SK-N-MC (cell line): ENCODE results near the gene COMMD1.

Experiments used
- DNase-seq: peaks from one replicate; pipeline ENCODE4 v3.0.0-alpha.2; 2011; ENCODE audit warnings: low read depth, low spot score
- H3K27ac ChIP-seq: fragments of 200-600 bp; sonication (generic); 2 replicates; pipeline ENCODE4 v1.5.1; 2016; ENCODE audit warnings: mixed run types
- H3K36me3 ChIP-seq: fragments of 200-600 bp; sonication (generic); 2 replicates; pipeline ENCODE4 v1.6.1; 2017; ENCODE audit warnings: antibody characterized with exemption, low read length, mixed read lengths; ENCODE audit not compliant: insufficient read depth
- H3K4me3 ChIP-seq: fragments of 200-600 bp; sonication (generic); 2 replicates; pipeline ENCODE4 v1.5.1; 2016
- H3K9ac ChIP-seq: fragments of 200-600 bp; sonication (generic); 2 replicates; pipeline ENCODE4 v1.8.0; 2017; ENCODE audit warnings: mixed run types, mixed read lengths; ENCODE audit not compliant: insufficient read length
- H3K9me3 ChIP-seq: fragments of 200-600 bp; sonication (generic); 2 replicates; pipeline ENCODE4 v1.6.1; 2017; ENCODE audit warnings: low read depth, mild to moderate bottlenecking, antibody characterized with exemption, low read length, moderate library complexity, mixed read lengths
- EZH2 ChIP-seq: fragments of 200-600 bp; sonication (generic); IDR thresholded peaks from one replicate; pipeline ENCODE4 v1.6.1; 2017; ENCODE audit warnings: antibody characterized with exemption
- FOXP2 ChIP-seq: optimal IDR thresholded peaks from 2 replicates; pipeline ENCODE3; 2011; ENCODE audit warnings: mild to moderate bottlenecking, moderate library complexity; ENCODE audit not compliant: insufficient read depth; ENCODE audit errors: extremely low read length, control extremely low read depth
- POLR2AphosphoS5 ChIP-seq: IDR thresholded peaks from 2 replicates; pipeline ENCODE4 v1.6.1; 2012; ENCODE audit warnings: mild to moderate bottlenecking, low read depth, low read length, borderline replicate concordance

The COMMD1 gene

DNA sequence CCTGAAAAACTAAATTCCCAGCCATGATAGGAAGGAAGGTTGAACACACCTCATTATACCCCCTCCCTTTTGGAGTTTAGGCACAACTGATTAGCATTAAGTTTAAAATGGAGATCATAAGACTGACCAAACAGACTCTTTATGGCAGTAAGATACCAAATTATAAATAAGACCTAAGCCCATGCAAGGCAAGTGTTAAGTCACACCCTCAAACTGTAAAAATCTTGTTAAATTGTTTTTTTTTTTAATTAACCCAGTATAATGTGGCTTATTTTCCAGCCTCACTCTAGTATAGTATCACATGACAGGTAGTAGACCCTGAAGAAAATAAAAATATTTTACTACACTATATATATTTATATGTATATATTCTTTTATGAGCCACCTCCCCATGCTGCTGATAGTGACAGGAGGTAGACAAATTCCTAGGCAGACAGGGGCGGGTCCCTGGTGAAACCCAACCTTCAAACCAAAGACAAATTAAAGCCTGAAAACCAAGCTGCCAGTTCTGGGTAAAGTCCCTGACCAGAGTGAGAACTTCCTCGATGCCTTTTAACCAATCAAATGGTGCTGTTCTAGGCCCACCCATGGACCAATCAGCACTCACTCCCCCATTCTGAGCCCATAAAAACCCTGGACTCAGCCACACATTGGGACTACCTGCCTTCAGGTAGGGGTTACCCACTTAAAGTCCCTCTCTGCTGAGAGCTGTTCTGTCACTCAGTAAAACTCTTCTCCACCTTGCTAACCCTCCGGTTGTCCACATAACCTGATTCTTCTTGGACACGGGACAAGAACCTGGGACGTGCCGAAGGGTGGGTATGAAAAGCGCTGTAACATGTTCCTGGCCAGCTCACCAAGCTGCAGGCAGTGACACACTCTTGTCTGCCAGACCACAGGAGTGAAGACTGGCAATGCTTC is 166.5 kb downstream of the COMMD1 start:
- H3K9ac ChIP-seq, result no peak overlapping the region
- no peak overlapping the region for H3K4me3 ChIP-seq
- H3K36me3 ChIP-seq, result no peaks in the 10 kb centered on the region
- no peak overlapping the region for H3K27ac ChIP-seq
- TF ChIP-seq FOXP2, result no peak
- no peak for TF ChIP-seq EZH2
- no peak for TF ChIP-seq POLR2AphosphoS5
- no peaks in the 10 kb centered on the region for H3K9me3 ChIP-seq
- DNase-seq, result no peak

DNA sequence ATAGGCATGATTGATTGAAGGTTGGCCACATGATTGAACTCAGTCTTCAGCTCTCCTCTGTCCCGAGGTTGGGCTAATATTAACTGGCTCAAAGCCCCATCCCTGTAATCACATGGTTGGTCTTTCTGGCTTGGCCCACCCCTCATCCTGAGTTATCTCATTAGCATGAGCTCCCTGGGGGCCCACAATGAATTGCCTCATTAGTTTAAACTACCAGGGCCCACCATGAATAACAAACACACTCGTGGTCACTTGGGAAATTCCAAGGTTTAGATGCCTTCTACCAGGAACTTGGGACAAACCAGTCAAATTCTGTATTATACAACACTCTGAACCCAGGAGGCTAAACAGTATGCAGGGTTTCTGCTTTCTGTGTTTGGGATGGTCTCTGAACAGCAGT is 168.8 kb downstream of the COMMD1 start:
- TF ChIP-seq POLR2AphosphoS5 (no peak), EZH2 (no peak), FOXP2 (no peak)
- H3K4me3 ChIP-seq, result no peak overlapping the region
- no peak for DNase-seq
- H3K9ac ChIP-seq, result no peak overlapping the region
- H3K9me3 ChIP-seq, result no peaks in the 10 kb centered on the region
- no peaks in the 10 kb centered on the region for H3K36me3 ChIP-seq
- H3K27ac ChIP-seq, result no peak overlapping the region

DNA sequence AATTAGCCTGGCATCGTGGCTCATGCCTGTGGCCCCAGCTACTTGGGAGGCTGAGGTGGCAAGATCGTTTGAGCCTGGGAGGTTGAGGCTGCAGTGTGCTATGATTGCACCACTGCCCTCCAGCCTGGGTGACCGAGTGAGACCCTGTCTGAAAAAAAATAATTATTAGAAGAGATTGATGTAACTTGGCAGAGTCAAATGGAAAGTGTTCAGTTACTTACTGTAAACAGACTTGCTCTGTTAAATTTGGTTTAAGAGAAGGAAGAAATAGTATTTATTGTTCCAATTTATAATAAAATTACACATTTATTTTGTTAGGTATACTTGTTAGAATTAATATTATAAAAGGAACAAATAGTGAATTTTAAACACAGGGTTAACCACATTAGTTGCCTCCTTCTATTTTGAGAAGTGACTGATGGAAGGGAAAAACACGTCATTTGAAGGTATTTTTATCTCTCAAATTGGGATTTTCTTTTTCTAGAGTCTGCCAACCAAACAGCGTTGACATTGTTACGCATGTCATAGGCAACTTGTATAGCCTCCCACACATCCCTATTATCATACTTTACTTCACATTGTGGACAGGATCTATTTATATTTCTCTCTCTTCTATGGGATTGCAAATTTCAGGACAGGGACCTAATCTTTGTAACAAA is 171.6 kb downstream of the COMMD1 start:
- TF ChIP-seq EZH2 (no peak), FOXP2 (no peak), POLR2AphosphoS5 (no peak)
- Histone ChIP-seq H3K4me3 (no peak overlapping the region), H3K27ac (no peak overlapping the region), H3K9ac (no peak overlapping the region), H3K36me3 (no peaks in the 10 kb centered on the region), H3K9me3 (no peaks in the 10 kb centered on the region)
- DNase-seq, result no peak

DNA sequence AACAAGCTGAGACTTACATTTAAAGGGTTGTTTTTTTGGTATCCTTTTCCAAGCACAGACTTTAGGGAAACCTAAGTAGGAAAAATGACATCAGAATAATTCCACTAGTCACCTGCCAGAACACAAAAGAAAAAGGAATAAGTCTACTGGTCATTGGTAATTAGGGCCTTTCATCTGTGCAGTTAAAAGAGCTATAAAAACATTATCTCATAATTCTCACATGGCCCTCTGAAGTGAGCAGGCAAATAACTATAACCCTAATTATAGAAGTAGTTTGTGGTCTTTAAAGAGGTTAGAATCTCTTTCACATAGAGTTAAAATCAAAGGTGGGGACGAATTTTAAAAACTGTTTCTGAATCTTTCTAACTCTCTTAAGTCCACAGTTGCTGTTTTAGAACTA is 179.3 kb downstream of the COMMD1 start:
- Histone ChIP-seq H3K9me3 (no peaks in the 10 kb centered on the region), H3K4me3 (no peak overlapping the region), H3K9ac (no peak overlapping the region), H3K36me3 (no peaks in the 10 kb centered on the region), H3K27ac (no peak overlapping the region)
- TF ChIP-seq POLR2AphosphoS5, result no peak
- no peak for TF ChIP-seq EZH2
- no peak for TF ChIP-seq FOXP2
- no peak for DNase-seq

DNA sequence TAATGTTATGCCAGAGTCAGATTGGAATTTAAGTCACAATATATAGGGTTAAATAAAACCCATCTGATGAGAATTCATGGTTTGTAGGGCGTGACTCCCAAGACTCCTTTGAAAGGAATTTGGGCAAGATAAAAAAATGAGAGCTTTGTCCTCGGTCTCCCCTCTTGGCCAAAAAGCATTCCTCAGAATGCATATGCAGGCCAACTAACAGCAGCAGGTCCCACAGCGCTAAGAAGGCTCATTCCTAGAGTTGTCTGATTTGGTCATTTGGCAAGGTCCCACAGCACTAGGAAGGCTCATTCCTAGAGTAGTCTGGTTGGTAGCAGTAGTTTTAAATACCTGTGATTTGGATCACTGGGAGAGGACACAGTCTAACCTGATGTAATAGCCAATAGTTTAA is 184.2 kb downstream of the COMMD1 start:
- Histone ChIP-seq H3K9ac (no peak overlapping the region), H3K36me3 (no peaks in the 10 kb centered on the region), H3K27ac (no peak overlapping the region), H3K9me3 (no peaks in the 10 kb centered on the region), H3K4me3 (no peak overlapping the region)
- DNase-seq, result no peak
- TF ChIP-seq FOXP2 (no peak), EZH2 (no peak), POLR2AphosphoS5 (no peak)

DNA sequence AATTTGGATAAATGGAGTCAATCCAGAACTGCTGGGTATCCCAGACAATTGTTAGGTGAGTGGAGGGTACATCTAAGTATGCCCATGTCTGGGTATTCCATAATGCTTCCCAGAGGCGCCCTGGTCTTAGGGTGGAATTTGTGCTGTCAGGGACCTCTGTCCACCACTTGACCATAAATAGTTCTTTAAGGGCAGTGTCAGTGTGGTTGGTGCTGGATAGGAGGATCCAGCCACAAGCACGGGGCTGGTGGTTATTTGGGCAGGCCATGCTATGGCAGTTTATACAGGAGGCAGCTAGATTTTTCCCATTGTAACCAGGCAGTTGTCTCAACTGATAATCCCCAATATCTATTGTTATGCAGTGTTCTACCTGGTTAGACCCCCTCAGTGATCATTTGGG is 186.0 kb downstream of the COMMD1 start:
- TF ChIP-seq POLR2AphosphoS5 (no peak), EZH2 (no peak), FOXP2 (no peak)
- no peak overlapping the region for H3K27ac ChIP-seq
- H3K9me3 ChIP-seq, result no peaks in the 10 kb centered on the region
- no peak for DNase-seq
- no peak overlapping the region for H3K4me3 ChIP-seq
- H3K36me3 ChIP-seq, result no peaks in the 10 kb centered on the region
- H3K9ac ChIP-seq, result no peak overlapping the region

DNA sequence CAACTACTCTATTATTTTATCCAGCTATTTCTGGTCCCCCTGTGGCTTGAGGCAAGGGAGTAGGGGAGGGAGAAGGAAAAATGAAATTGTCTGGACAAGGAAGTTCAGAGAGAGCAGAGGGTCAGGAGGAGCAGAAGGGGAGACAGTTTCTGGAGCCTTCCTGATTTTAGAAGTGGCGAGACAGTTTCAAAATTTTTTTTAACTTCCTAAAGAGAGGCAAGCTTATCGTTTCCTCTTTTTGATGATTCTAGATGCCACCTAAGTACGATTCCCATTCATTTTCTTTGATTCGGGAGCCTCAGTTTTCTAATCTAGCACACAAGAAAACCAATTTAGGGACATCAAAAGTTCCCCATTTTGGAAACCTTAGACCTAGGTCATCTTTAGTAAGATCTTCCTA is 193.6 kb downstream of the COMMD1 start:
- H3K9me3 ChIP-seq, result no peaks in the 10 kb centered on the region
- no peaks in the 10 kb centered on the region for H3K36me3 ChIP-seq
- no peak for DNase-seq
- H3K9ac ChIP-seq, result no peak overlapping the region
- H3K4me3 ChIP-seq, result no peak overlapping the region
- TF ChIP-seq POLR2AphosphoS5 (no peak), EZH2 (no peak), FOXP2 (no peak)
- H3K27ac ChIP-seq, result no peak overlapping the region

DNA sequence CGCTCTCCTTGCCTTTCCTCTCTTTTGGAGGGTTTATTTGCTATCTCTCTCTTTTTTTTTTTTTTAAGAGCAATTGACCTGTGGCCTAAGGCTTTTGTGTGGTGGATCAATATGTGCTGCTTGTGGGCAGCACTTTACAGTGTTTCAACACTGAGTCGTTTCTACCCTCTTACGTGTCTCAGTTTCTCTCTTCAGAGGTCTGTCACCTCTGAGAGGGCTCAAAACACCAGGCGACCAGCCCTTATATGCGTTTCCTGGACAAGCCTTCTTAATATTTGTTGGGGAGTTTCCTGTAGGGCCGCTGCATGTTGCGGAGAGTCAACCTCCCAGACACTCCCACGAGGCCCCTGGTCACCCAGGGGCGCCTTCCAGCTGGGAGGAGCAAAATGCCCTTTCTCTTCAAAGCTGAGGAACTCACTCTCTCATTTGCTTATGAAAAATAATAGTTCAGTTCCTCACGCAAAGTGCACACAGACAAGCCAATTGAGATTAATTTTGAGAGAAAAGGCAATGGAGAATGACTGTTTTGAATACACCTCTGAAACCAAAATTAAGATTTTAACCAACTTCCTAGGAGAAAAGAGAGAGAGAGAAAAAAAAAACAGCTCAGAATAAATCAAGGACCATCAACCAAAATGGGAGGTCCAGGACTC is 194.2 kb downstream of the COMMD1 start:
- H3K9ac ChIP-seq, result no peak overlapping the region
- DNase-seq, result no peak

More for the DNA sequence above, 194.2 kb downstream of the COMMD1 start:
- TF ChIP-seq EZH2, result no peak
- no peak for TF ChIP-seq FOXP2
- TF ChIP-seq POLR2AphosphoS5, result no peak
- Histone ChIP-seq H3K4me3 (no peak overlapping the region), H3K27ac (no peak overlapping the region), H3K9me3 (no peaks in the 10 kb centered on the region), H3K36me3 (no peaks in the 10 kb centered on the region)
